NCI-H510A treated with DMSO at 0.1 percent for 48 hours (cell line): ENCODE measurements around the gene BHLHE23.

Experiments
- DNase-seq: peaks from one replicate; lab custom pipeline; 2025; lab: John Stamatoyannopoulos, UW

BHLHE23 gene

GRCh38 chr20:63009045-63009961 is 2.5 kb upstream of the BHLHE23 start:
- DNase-seq = peak; percentile 55

- DNase-seq = no peak
Measured at GRCh38 chr20:63008541-63009044, 1.8 kb upstream of the BHLHE23 start.

- no peak for DNase-seq
Measured at GRCh38 chr20:63007646-63008488, 1.1 kb upstream of the BHLHE23 start.

GRCh38 chr20:63007360-63007645 is 539 bp upstream of the BHLHE23 start:
- no peak for DNase-seq

GRCh38 chr20:63005862-63006539 is 763 bp downstream of the BHLHE23 start:
- no peak for DNase-seq

- no peak for DNase-seq
Measured at GRCh38 chr20:63005365-63005861, 1.4 kb downstream of the BHLHE23 start.

GRCh38 chr20:63004607-63005364 is 2.0 kb downstream of the BHLHE23 start:
- no peak for DNase-seq

- no peak for DNase-seq
Measured at GRCh38 chr20:63003546-63003945, 3.2 kb downstream of the BHLHE23 start.

GRCh38 chr20:63002511-63002910 is 4.3 kb downstream of the BHLHE23 start:
- no peak for DNase-seq

- DNase-seq = no peak
Measured at GRCh38 chr20:63000958-63001357, 5.8 kb downstream of the BHLHE23 start.

- no peak for DNase-seq
Measured at GRCh38 chr20:63000036-63000435, 6.7 kb downstream of the BHLHE23 start.

GRCh38 chr20:62999580-62999979 is 7.2 kb downstream of the BHLHE23 start:
- no peak for DNase-seq

GRCh38 chr20:62998449-62998848 is 8.3 kb downstream of the BHLHE23 start:
- no peak for DNase-seq

- DNase-seq = no peak
Measured at GRCh38 chr20:62997417-62998035, 9.2 kb downstream of the BHLHE23 start.

- DNase-seq = no peak
Measured at GRCh38 chr20:62996596-62996982, 10.2 kb downstream of the BHLHE23 start.

GRCh38 chr20:62995898-62996595 is 10.7 kb downstream of the BHLHE23 start:
- no peak for DNase-seq

GRCh38 chr20:62995481-62995880 is 11.3 kb downstream of the BHLHE23 start:
- DNase-seq = no peak

- no peak for DNase-seq
Measured at GRCh38 chr20:62994869-62995281, 11.9 kb downstream of the BHLHE23 start.

GRCh38 chr20:62993856-62994494 is 12.8 kb downstream of the BHLHE23 start:
- DNase-seq = no peak

GRCh38 chr20:62991863-62992262 is 14.9 kb downstream of the BHLHE23 start:
- no peak for DNase-seq
